NCI-H1048 (cell line): ENCODE results near the gene ITGB4.

Source experiments
- DNase-seq: peaks from one replicate; lab custom pipeline; 2025; lab: John Stamatoyannopoulos, UW

Gene ITGB4

GRCh38 chr17:75731716-75732498 is 10.6 kb downstream of the ITGB4 start:
- no peak for DNase-seq

- DNase-seq: no peak
Observed at GRCh38 chr17:75733471-75733870, 12.2 kb downstream of the ITGB4 start.

- DNase-seq: no peak
Observed at GRCh38 chr17:75734674-75735294, 13.5 kb downstream of the ITGB4 start.

GRCh38 chr17:75736173-75736835 is 15.0 kb downstream of the ITGB4 start:
- no peak for DNase-seq

- no peak for DNase-seq
Observed at GRCh38 chr17:75737133-75737962, 16.1 kb downstream of the ITGB4 start.

GRCh38 chr17:75738218-75738802 is 17.1 kb downstream of the ITGB4 start:
- no peak for DNase-seq

GRCh38 chr17:75739174-75739573 is 17.9 kb downstream of the ITGB4 start:
- DNase-seq: no peak

- no peak for DNase-seq
Observed at GRCh38 chr17:75739801-75740200, 18.5 kb downstream of the ITGB4 start.

GRCh38 chr17:75740215-75740614 is 19.0 kb downstream of the ITGB4 start:
- DNase-seq: no peak

GRCh38 chr17:75740631-75741077 is 19.4 kb downstream of the ITGB4 start:
- DNase-seq: no peak

GRCh38 chr17:75742337-75742736 is 21.1 kb downstream of the ITGB4 start:
- DNase-seq: no peak

- DNase-seq: no peak
Observed at GRCh38 chr17:75743625-75744206, 22.5 kb downstream of the ITGB4 start.

GRCh38 chr17:75748706-75749105 is 27.4 kb downstream of the ITGB4 start:
- no peak for DNase-seq

- peak; percentile 35 for DNase-seq
Observed at GRCh38 chr17:75749545-75750389, 28.5 kb downstream of the ITGB4 start.

GRCh38 chr17:75750661-75751423 is 29.6 kb downstream of the ITGB4 start:
- no peak for DNase-seq

DNA sequence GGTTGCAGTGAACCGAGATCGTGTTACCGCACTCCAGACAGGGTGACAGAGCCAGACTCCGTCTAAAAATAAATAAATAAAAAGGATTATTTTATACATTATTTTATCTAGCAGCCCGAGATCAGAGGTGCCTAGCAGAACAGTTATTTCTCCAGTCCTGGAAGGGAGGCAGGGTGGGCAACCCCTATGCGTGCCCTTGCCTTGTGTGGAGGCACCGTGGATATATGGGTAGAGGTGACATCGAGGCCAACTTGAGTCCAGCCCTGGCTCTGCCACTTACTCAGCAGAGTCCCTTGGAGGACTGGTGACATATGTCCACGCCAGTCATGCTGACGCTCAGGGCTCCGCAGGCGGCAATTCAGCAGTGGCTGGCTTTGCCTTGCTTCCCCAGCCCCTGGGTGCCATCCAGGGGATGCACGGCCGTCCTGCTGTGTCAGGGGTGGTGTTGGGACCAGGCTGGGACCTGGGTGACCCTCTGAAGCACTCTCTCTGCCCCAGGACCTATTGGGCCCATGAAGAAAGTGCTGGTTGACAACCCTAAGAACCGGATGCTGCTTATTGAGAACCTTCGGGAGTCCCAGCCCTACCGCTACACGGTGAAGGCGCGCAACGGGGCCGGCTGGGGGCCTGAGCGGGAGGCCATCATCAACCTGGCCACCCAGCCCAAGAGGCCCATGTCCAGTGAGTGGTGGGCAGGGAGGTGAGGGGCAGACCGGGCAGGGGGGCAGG is 30.6 kb downstream of the ITGB4 start:
- no peak for DNase-seq

GRCh38 chr17:75752405-75752709 is 31.1 kb downstream of the ITGB4 start:
- no peak for DNase-seq

DNA sequence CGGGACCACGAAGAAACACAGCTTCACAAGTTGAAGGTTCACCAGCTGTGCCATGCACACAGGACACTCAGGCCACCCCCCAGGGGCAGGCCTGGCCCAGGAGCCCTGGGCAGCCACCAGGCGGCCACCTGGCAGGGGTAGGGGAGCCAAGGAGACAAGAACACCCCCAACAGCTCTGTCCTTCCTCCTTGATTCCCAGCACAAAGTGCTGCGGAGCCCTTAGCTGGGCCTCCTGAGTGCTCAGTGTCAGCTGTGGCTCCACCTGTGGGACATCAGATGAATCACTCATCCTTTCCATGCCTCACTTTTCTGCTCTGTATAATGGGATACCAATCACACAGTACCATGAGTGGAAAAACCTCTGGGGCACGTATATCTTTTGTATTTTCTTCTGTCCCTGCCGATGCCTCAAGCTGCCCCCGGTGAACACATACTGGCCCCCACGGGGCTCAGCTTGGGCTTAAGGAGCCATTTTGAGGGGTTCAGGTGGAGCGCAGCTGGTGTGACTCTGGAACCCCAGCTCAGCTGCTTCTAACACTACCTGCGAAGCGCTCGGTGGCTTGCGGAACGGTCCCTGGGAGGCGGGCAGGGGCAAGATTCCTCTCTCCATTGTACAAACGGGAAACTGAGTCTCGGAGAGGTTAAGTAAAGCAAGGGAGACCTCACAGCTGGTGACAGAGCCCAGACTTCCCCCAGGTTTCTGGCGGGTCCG is 31.7 kb downstream of the ITGB4 start:
- no peak for DNase-seq
